ENCODE measurements around the gene PLEKHH1.

Gene PLEKHH1

DNA sequence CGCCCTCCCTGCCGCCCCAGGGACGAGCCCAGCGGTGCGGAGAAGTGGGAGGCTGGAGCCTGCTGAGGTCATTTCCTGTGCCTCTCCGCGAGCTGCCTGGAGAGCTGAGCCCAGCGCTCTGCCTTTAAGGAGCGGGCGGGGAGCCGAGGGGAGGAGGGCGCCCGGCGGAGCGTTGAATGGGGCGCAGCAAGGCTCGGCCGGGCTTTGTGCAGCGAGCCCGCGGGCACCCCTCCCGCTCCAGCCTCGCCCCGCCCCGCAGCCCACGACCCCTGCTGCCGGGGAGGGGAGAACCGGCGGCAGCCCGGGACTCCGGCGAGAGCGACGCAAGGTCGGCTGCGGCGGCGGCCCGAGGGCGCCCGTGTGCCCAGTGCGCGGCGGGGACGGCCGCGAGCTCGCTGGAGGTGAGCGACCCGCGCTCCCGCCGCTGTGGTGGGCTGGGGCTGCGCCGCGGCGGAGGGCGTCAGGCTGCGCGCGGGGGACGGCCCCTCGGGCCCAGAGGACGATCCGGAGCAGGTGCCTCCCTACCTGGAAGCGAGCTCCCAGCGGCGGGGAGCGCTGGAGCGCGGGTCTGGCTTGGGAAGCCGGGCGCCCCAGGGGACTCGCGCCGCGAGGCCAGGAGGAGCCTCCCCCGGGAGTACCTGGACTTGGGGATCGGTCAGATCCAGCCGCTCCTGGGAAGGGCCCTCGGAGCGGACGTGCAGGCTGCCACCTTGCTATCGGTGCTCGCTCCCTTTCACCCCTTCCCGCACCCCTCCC lies at the start of gene PLEKHH1:
PLEKHH1 (plus strand) TSS at position 293 of the 756 bp plus-strand sequence. CDS start 8,578 bp downstream, outside the sequence.
- peak; percentile 79 for DNase-seq (ENCODE audit: low spot score)

DNA sequence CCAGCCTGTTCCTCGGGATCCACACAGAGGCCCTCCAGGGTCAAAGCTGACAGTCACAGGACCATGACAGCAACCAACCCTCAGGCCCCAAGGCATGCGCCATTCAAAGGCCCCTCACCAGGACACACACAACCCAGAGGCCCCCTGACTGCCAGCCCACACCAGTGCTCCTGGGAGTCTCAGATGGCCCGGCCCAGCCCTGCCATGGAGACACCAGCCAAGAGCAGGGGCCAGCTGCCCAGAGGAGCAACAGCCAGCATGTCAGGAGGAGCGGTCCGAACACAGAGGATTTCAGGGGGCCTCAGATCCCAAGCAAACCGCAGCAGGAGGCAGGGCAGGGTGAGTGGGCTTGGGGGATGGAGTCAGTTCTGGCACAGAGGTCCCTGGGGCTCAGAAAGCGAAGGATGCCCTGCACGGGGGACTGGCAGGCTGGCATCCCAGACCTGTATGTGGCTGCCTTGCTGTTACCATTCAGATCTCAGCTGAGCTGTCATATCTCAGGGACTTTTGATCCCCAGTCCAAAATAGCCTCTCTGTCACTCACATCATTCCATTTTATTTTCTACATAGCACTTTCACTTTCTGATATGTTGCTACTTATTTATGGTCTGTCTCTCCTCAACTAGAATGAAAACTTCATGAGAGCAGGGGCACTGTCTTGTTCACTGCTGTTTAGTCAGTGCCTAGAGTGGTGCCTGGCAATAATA lies 49.4 kb upstream of the PLEKHH1 start:
- DNase-seq (ENCODE audit: low spot score), result no peak

DNA sequence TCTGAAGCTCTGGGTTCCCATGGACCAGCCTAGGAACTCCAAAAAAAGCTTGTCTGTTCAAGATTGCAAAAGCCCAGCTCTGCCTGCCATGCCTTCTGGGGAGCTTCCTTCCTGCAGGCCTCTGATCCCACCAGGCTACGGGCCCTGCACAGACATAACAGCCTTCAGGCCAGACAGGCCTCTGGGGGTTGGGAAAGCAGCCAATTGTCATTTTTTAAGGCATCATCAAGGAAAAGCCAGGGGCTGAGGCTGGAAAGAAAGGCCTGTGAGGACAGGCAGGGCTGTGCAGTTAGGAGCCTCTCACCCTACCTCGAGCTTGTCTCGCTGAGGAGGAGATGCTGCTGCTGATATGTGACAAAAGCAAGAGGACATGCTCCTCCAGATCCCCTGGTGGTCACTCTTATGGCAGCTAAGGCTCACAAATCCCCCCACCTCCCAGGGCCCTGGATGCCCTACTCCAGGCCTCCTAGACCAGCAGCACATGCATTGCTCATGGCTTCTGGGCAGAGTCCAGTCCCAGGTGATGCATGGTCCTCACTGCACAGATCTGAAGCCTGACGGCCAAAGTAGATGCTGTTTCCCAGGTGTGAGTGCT lies 47.5 kb upstream of the PLEKHH1 start:
- no peak for DNase-seq (ENCODE audit: low spot score)

DNA sequence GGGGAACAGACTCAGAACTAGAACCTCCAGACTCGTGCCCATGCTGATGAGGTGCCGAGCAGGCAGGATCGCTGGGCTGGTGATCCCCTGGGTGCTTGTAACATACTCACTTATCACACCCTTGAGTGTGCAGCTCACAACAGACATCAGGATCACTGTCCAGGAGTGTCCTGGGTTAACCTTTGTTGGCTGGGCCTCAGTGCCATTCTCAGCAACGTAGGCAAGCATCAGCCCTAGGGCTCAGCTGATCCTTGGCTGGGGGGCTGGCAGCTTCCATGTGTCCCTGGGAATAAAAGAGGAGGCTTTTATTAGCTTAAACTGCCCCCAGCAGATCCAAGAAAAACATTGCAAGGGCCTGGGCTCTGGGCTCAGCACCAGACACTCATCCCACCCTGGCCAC lies 46.2 kb upstream of the PLEKHH1 start:
- DNase-seq (ENCODE audit: low spot score), result no peak

DNA sequence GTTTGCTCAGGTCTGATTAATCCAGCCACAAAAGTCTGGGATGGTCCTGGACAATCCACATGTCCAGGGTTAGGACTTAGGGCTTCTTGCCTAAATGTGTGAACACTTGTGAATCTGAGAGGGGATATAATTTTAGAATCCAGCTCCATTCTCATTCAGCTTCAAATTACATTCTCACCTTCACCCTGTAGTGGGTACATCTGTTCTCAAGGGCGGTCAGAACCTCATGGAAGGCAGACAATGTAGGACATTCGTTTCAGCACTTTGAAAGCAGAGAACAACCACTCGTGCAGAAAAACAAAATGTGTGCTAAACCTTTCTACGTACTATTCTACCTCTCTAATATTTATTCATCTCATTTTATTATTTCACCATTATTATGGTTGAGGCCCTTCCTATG lies 45.8 kb upstream of the PLEKHH1 start:
- no peak for DNase-seq (ENCODE audit: low spot score)

DNA sequence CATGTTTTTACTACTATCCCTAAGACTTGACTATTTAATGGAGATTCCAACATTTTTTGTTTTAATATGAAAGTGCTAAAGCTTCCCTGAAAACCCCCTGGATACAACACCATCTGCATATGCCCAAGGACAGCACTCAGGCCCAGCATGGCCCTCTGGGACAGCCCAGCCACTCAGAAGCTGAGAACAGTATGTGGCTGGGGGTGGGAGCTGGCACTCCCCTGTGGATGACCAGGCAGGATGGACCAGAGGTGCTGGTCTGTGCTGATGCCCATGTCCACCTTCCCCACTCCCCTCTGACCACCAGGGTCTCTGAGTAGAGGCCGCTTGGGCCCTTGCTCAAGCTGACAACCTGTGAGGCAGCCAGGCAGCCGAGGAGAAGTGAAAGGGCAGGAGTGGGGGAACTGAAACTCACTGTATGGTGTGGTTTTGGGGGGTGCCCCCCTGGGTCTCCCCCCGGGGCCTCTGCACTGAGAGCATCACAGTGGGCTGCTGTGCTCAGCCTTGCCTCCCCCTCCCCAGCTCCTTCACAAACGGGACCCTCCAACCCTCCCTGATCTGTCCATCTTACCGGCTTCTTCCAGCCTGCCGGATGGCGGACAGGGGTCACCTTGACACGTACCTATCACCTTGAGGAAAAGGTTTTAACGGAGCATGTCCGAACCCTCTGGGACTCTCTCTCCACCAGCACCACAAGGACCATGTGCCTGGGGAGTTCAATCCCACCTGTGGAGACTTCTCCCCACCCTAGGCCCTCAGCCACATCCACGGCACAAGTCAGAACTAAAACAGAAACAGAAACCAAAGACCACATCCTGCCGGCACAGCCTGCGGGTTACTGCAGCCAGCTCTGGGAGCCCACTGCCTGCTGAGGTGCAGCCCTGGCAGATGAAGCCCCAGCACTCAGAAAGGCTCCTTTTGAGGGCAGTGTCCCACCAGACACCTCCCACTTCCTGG lies 44.9 kb upstream of the PLEKHH1 start, which contains the start of gene TMEM229B:
TMEM229B (minus strand) TSS at position 785 of the 957 bp plus-strand sequence. CDS start 14,798 bp downstream, outside the sequence.
- no peak for DNase-seq (ENCODE audit: low spot score)

DNA sequence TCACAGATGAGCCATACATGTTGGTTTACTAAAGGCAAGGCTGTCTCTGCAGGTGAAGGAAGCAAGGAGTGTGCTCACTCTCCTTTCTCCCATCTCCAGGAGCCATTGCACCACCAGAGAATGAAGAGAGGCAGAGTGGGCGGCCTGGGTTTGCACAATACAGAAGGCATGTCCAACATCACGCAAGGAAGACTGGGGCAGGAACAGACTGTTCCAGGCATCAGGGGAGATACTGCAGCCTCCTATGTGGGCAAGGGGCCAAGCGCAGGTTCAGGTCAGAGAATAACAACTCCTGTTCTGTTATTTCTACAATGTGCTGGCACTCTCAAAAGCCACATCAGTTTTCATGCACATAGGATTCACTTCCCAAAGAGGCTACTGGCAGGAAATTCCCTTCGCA lies 42.9 kb upstream of the PLEKHH1 start:
- DNase-seq (ENCODE audit: low spot score), result no peak

DNA sequence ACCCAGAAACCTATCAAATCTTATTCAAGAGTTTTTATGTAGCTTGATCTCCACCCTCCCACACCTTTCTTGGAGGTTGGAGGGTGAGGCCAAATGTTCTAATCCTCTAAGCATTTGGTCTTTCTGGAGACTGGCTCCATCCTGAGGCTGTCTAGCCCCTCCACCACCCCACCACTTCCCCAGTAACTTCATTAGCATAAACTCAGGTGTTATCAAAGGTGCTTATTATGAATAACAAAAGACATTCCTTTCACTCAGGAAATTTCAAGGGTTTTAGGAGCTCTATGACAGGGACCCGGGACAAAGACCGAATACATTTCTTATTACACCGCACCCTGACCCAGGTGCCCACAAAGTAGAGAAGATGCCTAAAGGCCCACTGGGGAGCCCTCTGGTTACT lies 41.8 kb upstream of the PLEKHH1 start:
- DNase-seq (ENCODE audit: low spot score), result no peak

DNA sequence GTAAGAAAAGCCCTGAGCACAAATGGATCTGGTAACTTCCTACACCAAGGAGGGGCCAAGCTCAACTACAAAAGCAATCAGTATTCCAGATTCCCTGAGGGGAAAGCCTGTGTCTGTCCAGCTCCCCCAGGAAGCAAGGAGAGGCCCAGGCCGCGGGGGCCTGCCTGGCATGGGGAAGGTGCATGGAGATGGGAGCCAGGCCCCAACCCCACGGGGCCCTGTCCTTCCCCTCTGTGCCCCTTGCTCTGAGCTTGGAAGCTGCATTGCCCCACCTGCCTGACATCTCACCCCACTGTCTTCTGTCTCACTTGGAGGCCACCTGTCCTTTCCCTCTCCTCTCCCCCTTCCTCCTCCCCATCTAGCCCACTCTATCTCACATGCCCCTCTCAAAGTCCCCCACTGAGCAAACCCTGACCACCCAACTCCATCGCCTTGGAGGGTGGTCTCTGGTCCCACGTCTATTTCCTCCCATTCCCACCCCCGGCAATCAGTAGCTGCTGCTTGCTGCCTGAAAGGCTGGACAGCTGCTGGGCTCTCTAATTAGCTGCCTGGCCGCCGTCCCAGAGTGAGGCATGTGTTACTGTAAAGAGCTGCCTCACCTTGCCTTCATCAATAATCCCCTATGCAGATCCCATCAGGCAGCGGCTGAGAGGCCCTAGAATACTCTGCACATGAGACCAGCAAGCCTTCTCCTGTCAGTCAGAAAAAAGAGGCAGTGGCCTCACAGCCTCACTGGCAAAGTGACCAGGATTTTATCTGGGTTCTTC lies 41.2 kb upstream of the PLEKHH1 start:
- DNase-seq (ENCODE audit: low spot score), result peak; percentile 80

DNA sequence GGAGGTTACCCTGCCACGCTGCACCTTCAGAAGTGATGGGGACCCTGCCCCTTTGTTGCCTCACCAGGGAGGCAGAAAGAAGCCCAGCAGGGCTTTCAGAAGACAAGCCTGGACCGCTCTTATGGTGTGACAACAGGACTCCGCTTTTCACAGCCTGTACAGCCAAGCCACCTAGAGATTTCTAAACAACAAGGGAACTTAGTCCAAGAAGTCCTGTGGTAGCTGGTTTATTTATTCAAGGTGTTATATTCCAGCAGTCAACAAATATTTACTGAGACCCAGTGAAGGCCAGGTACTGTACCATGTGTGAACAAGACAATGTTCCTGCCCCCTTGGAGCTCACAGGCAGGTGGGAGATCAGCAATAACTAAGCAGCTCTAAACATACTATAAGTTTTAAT lies 40.6 kb upstream of the PLEKHH1 start:
- no peak for DNase-seq (ENCODE audit: low spot score)

DNA sequence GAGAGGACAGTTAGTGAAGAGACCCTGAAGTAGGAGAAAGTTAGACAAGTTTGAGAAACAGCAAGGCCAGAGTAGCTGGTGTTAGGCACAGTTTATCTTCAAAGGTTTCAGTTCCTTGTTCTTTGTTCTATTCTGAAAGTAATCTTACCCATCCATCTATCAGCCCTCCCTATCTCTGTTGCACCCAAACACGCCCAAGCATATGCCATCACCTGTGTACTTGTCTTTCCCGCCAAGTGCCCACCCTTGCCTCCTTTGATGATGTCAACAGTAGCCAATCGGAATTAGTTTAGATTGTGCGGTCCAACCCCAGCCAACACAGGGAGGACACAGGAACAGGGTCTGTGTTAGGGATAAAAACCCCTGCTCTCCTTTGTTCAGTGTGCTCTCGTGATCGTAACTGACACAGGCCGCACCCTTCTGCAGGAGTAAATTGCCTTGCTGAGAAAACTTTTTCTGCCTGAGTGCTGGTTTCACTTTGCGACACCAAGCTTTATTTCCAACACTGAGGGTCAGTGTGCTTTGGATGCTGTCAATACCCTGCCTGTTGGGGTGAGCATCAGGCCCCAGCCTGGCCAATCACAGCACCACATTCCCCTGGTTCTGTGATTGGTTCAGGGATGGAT lies 39.9 kb upstream of the PLEKHH1 start:
- DNase-seq (ENCODE audit: low spot score), result no peak

DNA sequence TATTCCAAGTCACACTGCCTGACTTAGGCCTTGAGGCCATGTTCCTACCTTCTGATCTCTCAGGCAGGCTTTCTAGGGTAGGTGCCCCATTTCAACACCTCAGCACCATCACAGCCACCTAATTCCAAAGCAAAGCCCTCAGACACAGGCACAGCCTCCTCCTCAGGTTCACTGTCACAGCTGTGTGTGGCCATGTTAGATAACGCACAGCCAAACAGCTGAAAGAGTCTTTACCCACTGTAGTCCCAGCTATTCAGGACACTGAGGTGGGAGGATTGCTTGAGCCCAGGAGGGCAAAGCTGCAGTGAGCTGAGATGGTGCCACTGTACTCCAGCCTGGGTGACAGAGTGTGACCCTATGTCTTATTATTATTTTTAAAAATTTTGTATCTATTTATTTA lies 37.3 kb upstream of the PLEKHH1 start:
- DNase-seq (ENCODE audit: low spot score), result no peak

DNA sequence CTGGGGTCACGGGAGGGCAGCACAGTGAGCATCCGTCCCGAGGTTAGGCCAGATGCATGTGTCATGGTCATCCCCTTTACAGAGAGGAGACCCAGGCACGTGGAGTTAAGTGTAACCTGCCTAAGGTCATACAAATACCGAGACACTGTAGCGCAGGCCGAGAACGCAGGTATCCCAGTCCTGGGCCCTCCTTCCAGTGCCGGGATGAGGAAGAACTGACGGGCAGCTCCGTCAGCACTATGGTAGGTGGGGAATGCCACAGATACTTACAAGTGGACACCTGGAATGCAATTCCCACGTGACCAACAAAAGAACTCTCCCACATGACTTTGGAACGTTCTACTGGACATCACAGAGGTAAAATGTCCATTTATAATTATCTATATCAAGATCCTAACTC lies 35.9 kb upstream of the PLEKHH1 start:
- DNase-seq (ENCODE audit: low spot score), result no peak

DNA sequence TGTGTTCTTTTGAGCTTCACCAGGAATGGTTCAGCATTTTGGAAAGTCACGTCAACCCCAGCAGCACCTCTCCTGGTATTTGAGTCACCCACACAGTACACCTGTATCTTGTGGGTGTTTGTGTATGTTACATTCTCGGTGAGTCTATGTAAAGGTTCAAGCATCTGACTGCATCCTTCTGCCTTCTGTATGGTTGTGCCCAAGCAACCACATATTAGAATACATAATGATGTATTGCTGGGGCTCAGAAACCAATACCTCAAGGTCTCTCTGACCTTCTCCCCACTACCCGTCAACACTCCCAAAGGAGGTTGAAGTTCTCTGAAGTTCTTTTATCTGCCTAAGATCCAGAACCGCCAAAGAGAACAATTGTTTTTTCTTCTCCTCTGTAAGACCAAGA lies 35.4 kb upstream of the PLEKHH1 start:
- DNase-seq (ENCODE audit: low spot score), result no peak

DNA sequence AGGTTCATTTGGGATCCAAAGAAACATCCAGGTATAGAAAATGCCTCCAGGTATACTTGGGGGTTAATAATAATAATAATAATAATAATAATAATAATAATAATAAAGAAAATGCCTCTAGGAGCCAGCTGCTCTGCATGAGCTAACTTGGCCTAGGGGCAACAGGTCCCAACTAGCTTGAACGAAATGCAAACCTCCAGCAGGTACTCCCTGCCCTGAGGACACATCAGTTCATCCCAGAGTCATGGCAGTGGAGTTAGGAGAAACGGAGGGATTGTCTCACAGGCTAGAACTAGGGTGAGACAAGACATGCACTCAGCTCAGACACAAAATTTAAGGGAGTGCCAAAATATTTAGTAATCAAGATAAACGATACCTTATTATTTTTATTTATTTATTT lies 32.1 kb upstream of the PLEKHH1 start:
- no peak for DNase-seq (ENCODE audit: low spot score)

DNA sequence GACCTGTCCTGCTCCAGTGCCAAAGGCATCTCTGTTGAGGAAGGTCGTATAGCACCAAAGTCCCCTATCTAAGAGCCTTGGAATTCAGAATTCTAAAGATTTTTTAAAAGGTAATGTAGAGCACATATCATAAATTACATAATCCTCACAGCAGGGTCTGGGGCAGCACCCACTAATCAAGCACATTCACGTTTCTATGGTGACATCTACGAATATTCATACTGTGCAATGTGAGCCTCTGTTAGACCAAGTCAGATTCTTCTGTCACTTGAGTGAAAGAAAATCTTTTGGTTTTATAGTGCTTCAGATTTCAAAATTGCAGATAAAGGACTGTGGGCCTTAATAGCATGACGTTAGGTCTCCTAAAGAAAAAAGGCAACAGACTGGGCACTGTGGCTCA lies 31.4 kb upstream of the PLEKHH1 start:
- no peak for DNase-seq (ENCODE audit: low spot score)

DNA sequence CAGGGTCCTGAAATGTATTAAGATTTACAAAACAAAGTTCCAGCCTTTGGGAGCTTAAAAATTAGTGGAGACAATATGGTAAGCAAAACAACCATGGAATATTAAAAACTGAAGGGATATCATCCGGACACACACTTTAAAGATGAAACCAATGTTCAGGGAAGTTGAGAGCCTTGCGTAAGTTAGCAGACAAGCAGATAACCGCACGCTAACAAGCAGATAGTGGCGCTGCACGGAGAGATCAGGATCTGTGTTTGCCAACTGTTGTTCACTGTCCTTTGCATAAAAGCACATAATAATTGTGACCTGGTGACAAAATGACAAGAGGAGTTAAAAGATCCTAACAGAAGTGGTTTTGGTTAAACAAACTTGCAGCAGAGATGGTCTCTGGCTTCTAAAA lies 30.2 kb upstream of the PLEKHH1 start:
- DNase-seq (ENCODE audit: low spot score), result no peak

DNA sequence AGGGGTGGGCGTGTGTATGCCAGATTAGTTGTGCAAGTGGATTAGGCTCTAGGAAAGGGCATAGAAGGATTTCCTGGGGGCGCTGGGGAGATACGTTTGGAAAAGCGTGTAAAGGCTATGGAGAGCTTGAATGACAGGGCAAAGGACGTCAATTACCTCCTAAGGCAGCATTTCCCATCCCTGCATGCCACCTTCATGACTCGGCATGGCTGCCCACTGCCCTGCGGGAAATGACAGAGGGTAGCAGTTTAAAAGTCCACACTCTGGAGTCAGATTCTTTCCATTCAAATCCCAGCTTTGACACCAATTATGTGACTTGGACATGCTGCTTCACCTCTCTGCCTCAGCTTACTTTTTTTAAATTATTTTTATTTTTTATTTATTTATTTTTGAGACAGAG lies 29.8 kb upstream of the PLEKHH1 start:
- no peak for DNase-seq (ENCODE audit: low spot score)

DNA sequence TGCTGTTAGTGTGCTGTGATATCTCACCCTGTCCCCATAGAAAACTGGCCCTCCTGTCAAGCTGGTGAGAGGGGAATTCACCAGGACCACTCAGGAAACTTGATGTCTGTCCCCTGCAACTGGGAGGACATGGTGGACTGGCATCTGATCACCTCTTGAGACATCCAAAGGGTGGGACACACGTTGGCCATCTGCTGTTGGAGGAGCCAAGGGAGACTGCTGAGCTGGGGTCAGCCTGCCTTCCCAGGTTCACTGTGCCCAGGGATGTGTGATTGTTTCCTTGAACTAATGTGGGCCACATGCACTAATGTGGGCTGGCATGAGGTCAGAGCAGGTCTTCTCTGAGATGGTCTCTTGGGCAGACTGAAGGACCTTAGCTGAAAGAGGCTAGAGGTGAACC lies 27.8 kb upstream of the PLEKHH1 start:
- DNase-seq (ENCODE audit: low spot score), result no peak

DNA sequence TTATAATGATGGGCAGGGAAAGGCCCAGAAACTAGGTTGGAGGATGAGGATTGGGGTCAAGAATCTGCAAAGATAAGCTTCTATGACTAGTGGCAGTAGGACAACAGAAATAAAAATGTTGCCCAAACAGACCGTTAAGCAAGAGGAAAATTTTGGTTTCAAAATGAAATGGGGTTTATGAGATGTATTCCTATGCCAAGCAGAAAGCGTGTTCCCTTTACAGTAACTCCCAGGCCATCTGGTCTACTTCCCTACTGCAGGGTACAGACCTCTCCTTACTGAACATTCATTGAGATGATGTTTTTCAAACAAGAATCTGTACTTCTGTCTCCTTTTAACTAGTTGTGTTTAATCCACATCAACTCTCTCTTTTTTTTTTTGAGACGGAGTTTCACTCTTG lies 24.1 kb upstream of the PLEKHH1 start:
- no peak for DNase-seq (ENCODE audit: low spot score)

DNA sequence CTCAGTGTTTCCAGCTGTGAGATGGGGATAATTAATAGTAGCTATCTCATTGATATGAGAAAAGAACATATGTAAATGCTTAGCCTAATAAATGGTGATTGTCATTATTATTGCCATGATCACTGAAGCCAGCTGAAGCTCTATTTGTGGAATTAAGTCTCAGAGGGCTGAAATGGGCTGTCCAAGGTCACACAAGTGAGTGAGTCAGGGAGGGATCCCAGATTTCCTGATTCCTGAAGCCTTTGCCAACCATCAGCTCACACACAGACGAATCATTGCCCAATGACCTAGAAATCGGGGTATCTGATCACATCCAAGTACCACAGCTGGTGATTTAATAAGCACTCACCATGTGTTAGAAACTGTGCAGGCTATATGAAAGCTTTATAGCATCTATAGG lies 23.0 kb upstream of the PLEKHH1 start:
- DNase-seq (ENCODE audit: low spot score), result no peak
